Pons (tissue), 1 donor: ENCODE results near the gene BOD1L2.

ENCODE experiments used
- DNase-seq: peaks from one replicate; pipeline ENCODE4 v3.0.0-alpha.2; 2016; ENCODE audit warnings: low spot score

BOD1L2 gene

DNA sequence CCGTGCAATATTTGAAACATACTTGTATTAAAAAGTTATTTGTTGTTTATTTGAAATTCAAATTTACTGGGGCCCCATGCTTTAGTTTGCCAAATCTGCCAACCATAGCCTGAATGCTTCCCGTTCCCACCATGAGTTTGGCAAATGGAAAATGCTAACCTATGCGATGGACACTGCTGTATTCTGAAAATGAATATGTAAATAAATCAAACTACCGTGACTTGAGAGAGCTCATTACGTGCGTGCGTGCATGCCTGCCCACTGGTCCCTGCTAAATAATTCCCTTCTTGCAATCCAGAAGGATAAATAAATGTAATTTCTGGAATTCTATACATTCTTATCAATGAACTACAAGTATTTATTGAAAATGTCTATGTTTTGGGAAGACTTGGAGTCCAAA is 3.2 kb downstream of the BOD1L2 start:
- no peak for DNase-seq

DNA sequence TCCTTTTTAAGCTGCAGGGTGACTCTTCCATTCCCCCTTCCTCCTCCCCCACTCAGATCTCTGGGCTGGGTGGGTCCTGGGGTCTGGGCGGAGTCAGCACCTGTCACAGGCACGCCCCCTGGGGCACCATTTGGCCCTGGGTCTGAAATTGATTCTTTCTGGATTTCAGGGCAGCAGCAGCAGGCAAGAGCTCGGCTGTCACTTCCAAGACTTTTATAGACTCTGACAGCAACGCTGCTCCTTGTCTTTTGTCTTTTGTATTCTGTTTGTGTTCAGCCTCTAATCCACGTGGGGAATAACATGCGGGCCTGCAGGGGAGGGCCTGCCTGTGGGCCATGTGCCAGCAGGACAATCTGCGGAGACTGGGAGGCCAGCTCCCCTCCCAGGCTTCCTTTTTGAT is 3.9 kb downstream of the BOD1L2 start:
- DNase-seq = no peak

DNA sequence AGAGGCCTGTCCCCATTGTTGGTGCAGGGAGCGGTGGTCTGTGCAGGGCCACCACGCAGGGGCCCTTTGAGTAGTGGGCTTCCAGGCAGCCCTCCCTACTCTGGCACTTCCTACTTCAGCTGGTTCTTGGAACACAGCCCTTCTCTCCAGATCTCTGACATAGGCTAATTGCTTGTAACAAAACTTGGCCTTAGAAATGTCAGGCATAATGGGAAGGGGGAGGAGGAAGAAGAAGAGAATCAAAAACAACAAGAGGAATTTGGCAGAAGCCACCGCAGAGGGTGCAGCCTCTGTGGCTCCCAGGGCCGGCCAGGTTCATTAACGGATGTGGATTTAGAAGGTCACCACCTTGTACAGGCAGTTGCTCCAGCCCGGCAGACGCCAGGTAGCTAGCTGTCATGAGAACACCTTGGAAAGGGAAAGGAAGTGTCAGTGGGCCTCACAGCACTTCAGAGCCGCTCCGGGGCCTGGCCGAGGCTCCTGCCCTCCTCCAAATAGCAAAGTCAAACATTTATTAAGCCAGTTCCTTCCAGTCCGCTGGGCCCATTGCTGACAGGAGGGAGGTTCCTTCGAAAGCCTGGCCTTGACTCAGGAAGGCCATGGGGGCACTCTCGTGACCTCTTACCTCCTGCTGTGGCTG is 7.4 kb downstream of the BOD1L2 start:
- no peak for DNase-seq

DNA sequence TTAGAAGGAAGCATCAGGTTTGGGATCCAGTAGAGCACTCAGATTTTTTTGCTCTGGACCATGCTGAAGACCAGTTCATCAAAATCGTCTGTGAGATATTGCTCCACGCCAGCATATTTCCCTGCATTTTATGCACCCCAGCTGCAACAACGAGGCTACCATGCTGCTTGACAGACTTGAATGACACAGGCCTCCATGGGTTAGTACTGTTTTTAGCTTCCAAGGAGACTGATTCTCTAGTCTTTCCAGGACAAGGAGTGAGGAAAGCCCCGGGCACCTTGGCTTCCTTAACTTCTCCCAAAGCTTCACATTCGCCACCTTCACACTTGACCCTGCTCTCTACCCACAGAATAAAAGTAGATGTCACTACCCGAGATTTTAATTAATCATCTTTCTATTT is 17.5 kb downstream of the BOD1L2 start:
- no peak for DNase-seq

DNA sequence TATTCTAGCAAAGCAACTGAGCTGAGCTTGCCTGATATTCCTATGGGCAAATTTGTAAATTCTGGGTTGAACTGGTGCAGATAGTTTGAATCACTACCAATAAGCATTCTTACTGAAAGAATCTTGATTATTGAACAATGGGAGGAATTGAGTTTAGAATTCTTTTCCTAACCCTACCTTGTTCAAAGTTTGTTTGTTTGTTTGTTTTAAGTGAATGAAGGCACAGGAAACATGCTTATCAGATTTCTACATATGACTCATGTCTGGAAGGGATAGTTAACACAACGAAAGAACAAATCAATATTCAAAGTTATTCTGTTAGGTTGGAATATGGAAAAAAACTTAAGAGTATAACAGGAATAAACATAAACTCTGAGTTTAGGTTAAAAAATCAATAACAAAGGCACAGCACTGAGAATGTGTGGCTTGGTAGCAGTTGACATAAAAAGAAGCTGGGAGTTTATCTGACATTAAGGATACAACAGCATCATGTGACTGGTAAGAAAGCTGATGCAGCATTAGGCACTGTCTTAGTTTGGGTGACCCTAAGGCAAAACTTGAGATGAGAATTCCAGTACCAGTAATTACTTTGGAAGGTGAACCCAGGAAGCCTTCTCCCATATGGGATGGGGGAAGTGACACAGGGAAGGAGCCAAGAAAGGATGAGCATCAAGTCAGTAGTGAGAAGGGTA is 20.9 kb downstream of the BOD1L2 start:
- no peak for DNase-seq

DNA sequence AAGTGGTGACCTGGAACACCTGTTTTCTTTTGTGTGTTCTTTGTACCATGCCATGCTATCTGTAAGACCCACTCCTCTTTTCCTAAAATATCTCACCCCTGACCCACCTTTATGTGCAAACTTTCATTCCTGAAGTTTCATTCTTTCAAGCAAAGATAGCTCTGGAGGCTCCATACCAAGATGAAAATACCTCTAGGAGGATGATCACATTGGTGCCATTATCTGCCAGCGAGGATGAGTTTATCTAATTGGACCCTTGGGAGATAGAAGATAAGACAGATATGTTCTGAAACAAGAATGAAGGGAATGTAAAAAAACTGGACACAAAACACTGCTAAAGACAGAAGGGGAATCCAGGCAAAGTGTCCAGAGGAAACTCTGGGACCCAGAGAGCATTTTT is 24.1 kb downstream of the BOD1L2 start:
- no peak for DNase-seq

- no peak for DNase-seq
These were observed 28.6 kb downstream of the BOD1L2 start for GRCh38 chr18:57175532-57175931.

GRCh38 chr18:57185434-57185833 is 38.5 kb downstream of the BOD1L2 start:
- DNase-seq = no peak

- no peak for DNase-seq
These were observed 42.1 kb downstream of the BOD1L2 start for GRCh38 chr18:57188851-57189557.

- DNase-seq = no peak
These were observed 43.1 kb downstream of the BOD1L2 start for GRCh38 chr18:57190026-57190425.

GRCh38 chr18:57194070-57194469 is 47.2 kb downstream of the BOD1L2 start:
- no peak for DNase-seq

GRCh38 chr18:57194622-57195021 is 47.7 kb downstream of the BOD1L2 start:
- DNase-seq = no peak

DNA sequence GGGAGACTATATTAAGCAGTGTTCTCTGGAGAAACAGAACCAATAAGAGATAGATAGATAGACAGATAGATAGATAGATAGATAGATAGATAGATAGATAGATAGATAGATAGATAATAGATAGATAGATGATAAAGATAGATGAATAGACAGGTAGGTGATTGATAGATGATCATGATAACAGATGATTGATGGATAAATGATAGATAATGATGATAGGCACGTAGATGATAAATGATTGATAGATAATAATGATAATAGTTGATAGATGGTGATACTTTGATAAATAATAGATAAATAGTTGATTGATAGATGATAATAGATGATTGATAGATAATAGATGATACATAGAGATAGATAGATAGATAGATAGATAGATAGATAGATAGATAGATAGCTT is 48.5 kb downstream of the BOD1L2 start:
- DNase-seq = no peak

- DNase-seq = no peak
These were observed 50.4 kb downstream of the BOD1L2 start for GRCh38 chr18:57197261-57197660.

- no peak for DNase-seq
These were observed 51.2 kb downstream of the BOD1L2 start for GRCh38 chr18:57198073-57198472.
